GM23338 (cell line): ENCODE data around the gene BAX. TPM values are rescaled to one million over a fixed set of nuclear protein-coding genes. Genes with fewer than 3 reads are reported as not detected.

Experiments
- ATAC-seq: fragments of 200-7000 bp; cut with Tn5 transposase; 3 replicates; pipeline ENCODE4 v1.9.1; 2020
- DNase-seq: peaks from one replicate; pipeline ENCODE4 v3.0.0-alpha.2; 2015; ENCODE audit warnings: low spot score
- H2AFZ ChIP-seq: fragments of 200-600 bp; sonication (generic); 2 replicates; pipeline ENCODE4 v1.8.0; 2016; ENCODE audit warnings: antibody characterized with exemption, mild to moderate bottlenecking, moderate library complexity
- H3F3A ChIP-seq: fragments of 200-600 bp; sonication (generic); replicated peaks from 2 replicates; pipeline ENCODE4 v1.8.0; 2017; ENCODE audit warnings: antibody characterized with exemption, mixed run types, low read depth
- H3K27ac ChIP-seq: fragments of 200-600 bp; sonication (generic); 2 replicates; pipeline ENCODE4 v1.6.1; 2016; ENCODE audit warnings: low read depth
- H3K27me3 ChIP-seq: fragments of 200-600 bp; sonication (generic); 2 replicates; pipeline ENCODE4 v1.8.0; 2016; ENCODE audit warnings: mild to moderate bottlenecking, mixed run types, moderate library complexity; ENCODE audit not compliant: insufficient read depth
- H3K36me3 ChIP-seq: fragments of 200-600 bp; sonication (generic); 2 replicates; pipeline ENCODE4 v1.8.0; 2016; ENCODE audit warnings: mild to moderate bottlenecking; ENCODE audit not compliant: insufficient read depth
- H3K4me1 ChIP-seq: fragments of 200-600 bp; sonication (generic); 2 replicates; pipeline ENCODE4 v1.8.0; 2016; ENCODE audit warnings: mild to moderate bottlenecking, moderate library complexity; ENCODE audit not compliant: insufficient read depth
- H3K4me2 ChIP-seq: fragments of 200-600 bp; sonication (generic); 2 replicates; pipeline ENCODE4 v1.7.1; 2017; ENCODE audit warnings: mixed run types
- H3K4me3 ChIP-seq: fragments of 200-600 bp; sonication (generic); 2 replicates; pipeline ENCODE4 v1.6.1; 2016; ENCODE audit warnings: mixed run types
- H3K79me2 ChIP-seq: fragments of 200-600 bp; sonication (generic); replicated peaks from 2 replicates; pipeline ENCODE4 v1.8.0; 2017; ENCODE audit warnings: mild to moderate bottlenecking; ENCODE audit not compliant: insufficient read depth
- H3K9me2 ChIP-seq: fragments of 200-600 bp; sonication (generic); 2 replicates; pipeline ENCODE4 v1.8.0; 2017; ENCODE audit not compliant: insufficient read depth
- H4K20me1 ChIP-seq: fragments of 200-600 bp; sonication (generic); replicated peaks from 2 replicates; pipeline ENCODE4 v1.8.0; 2017; ENCODE audit warnings: mild to moderate bottlenecking; ENCODE audit not compliant: insufficient read depth
- H3K27ac Mint-ChIP-seq: 2 replicates; pipeline ENCODE4 v1.8.0; 2020; ENCODE audit warnings: inconsistent platforms, mild to moderate bottlenecking, moderate library complexity, mixed read lengths
- H3K27me3 Mint-ChIP-seq: 3 replicates; pipeline ENCODE4 v1.8.0; 2022; ENCODE audit warnings: low read depth, mild to moderate bottlenecking, moderate library complexity, mixed read lengths, inconsistent platforms; ENCODE audit not compliant: insufficient read depth, poor library complexity
- H3K36me3 Mint-ChIP-seq: 3 replicates; pipeline ENCODE4 v1.8.0; 2021; ENCODE audit warnings: low read depth, mild to moderate bottlenecking, inconsistent platforms, moderate library complexity, mixed read lengths
- H3K4me1 Mint-ChIP-seq: 3 replicates; pipeline ENCODE4 v1.8.0; 2020; ENCODE audit warnings: mild to moderate bottlenecking, inconsistent platforms, mixed read lengths
- H3K4me3 Mint-ChIP-seq: 3 replicates; pipeline ENCODE4 v1.8.0; 2021; ENCODE audit warnings: moderate library complexity, mild to moderate bottlenecking, inconsistent platforms, mixed read lengths
- H3K9me3 Mint-ChIP-seq: 3 replicates; pipeline ENCODE4 v1.8.0; 2020; ENCODE audit warnings: moderate library complexity, mild to moderate bottlenecking, inconsistent platforms, mixed read lengths
- CREB1 ChIP-seq: fragments of 250-450 bp; sonication (Bioruptor Pico); IDR thresholded peaks from 2 replicates; pipeline ENCODE4 v1.5.0; 2020; ENCODE audit warnings: low read depth, mild to moderate bottlenecking, moderate library complexity
- CTCF ChIP-seq, 2 experiments: fragments of 200-600 bp in 1 of 2; sonication (generic) in 1 of 2; conservative IDR thresholded peaks; 2 replicates each; pipeline versions ENCODE4 v1.5.1 to v1.6.1; 2016 to 2017; ENCODE audit warnings: antibody characterized with exemption in 2 of 2, low read depth in 2 of 2, mild to moderate bottlenecking in 2 of 2, moderate library complexity in 1 of 2
- ETS1 ChIP-seq: IDR thresholded peaks from 2 replicates; pipeline ENCODE4 v1.6.1; 2016; ENCODE audit warnings: antibody characterized with exemption
- EZH2 ChIP-seq: fragments of 200-600 bp; sonication (generic); IDR thresholded peaks from one replicate; pipeline ENCODE4 v1.8.0; 2017; ENCODE audit warnings: antibody characterized with exemption, mild to moderate bottlenecking, low read depth; ENCODE audit not compliant: unreplicated experiment
- EZH2phosphoT487 ChIP-seq: fragments of 200-600 bp; sonication (generic); IDR thresholded peaks from one replicate; pipeline ENCODE4 v1.8.1; 2018; ENCODE audit warnings: antibody characterized with exemption; ENCODE audit not compliant: unreplicated experiment
- POLR2AphosphoS5 ChIP-seq: IDR thresholded peaks from 2 replicates; pipeline ENCODE4 v1.6.1; 2016; ENCODE audit warnings: antibody characterized with exemption, low read depth
- REST ChIP-seq: IDR thresholded peaks from one replicate; pipeline ENCODE4 v1.6.1; 2018; ENCODE audit warnings: antibody characterized with exemption; ENCODE audit not compliant: unreplicated experiment
- STAT1 ChIP-seq: IDR thresholded peaks from one replicate; pipeline ENCODE4 v1.6.1; 2016; ENCODE audit warnings: antibody characterized with exemption; ENCODE audit not compliant: unreplicated experiment
- ZNF114 ChIP-seq: fragments of 250-450 bp; sonication (Bioruptor Pico); IDR thresholded peaks from 2 replicates; pipeline ENCODE4 v1.5.0; 2020; ENCODE audit warnings: mild to moderate bottlenecking, moderate library complexity
- ZNF331 ChIP-seq: fragments of 250-450 bp; sonication (Bioruptor Pico); IDR thresholded peaks from 2 replicates; pipeline ENCODE4 v1.5.0; 2020; ENCODE audit warnings: low read depth, mild to moderate bottlenecking, moderate library complexity
- polyA plus RNA-seq: library from polyadenylated mRNA; unstranded; fragments of >200 nt; fragmentation: Nextera tagmentation; extraction: Ambion mirVana; gene quantifications from 2 replicates; pipeline ENCODE4 v1.2.1, GENCODE V29; 2016
- total RNA-seq: library from RNA; depleted of rRNA; stranded (reverse); fragments of >200 nt; shearing (Covaris generic); gene quantifications from 2 replicates; pipeline ENCODE4 v1.2.3, GENCODE V29; 2014

The BAX gene
- total and polyA plus RNA-seq, 2 experiments from 2014 or later, result 179 to 261 TPM

- TF ChIP-seq ZNF331 (CRISPR knock-in tag), result no peak
- TF ChIP-seq CTCF (conservative IDR thresholded peaks at IDR 0.05; ENCODE audit: low read depth in 2 of 2), result no peak
- no peak for TF ChIP-seq ZNF114 (CRISPR knock-in tag)
- no peak for TF ChIP-seq REST
- TF ChIP-seq STAT1, result no peak
Observed at GRCh38 chr19:48920949-48921348, 33.7 kb upstream of the BAX start (continued).

- no peaks in the 10 kb centered on the region; the same call in 1 of the 2 replicates for H3K36me3 ChIP-seq
- peaks cover 3% of the 10 kb centered on the region for H4K20me1 ChIP-seq
- H2AFZ ChIP-seq, result no peak overlapping the region
- no peaks in the 10 kb centered on the region for H3K9me2 ChIP-seq
- Mint-ChIP-seq H3K9me3 (no peaks in the 10 kb centered on the region), H3K36me3 (peaks cover 13% of the 10 kb centered on the region), H3K4me3 (no peak overlapping the region), H3K27me3 (peaks cover 8% of the 10 kb centered on the region), H3K4me1 (no peaks in the 10 kb centered on the region), H3K27ac (no peak overlapping the region)
- H3K27ac ChIP-seq, result no peak overlapping the region
- no peak for ATAC-seq
- H3K79me2 ChIP-seq, result no peaks in the 10 kb centered on the region
- no peak for DNase-seq
- 0 out of 2 replicates have a peak, but pooled peaks cover 8% of the 10 kb centered on the region for H3F3A ChIP-seq
- no peaks in the 10 kb centered on the region for H3K27me3 ChIP-seq
- no peaks in the 10 kb centered on the region for H3K4me1 ChIP-seq
- no peak overlapping the region for H3K4me2 ChIP-seq
- no peak overlapping the region for H3K4me3 ChIP-seq
- TF ChIP-seq CREB1 (no peak), REST (no peak), POLR2AphosphoS5 (no peak), EZH2 (no peak), EZH2phosphoT487 (no peak), STAT1 (no peak), ZNF114 (CRISPR knock-in tag) (no peak), ETS1 (no peak)
Observed at GRCh38 chr19:48921721-48922500, 32.8 kb upstream of the BAX start.
